Activated effector memory CD4-positive, alpha-beta T cell treated with Interleukin-2 at 50 U/mL for 16 hours (primary cell): ENCODE data around the gene HNRNPU.

Experiments used
- DNase-seq: peaks from one replicate; pipeline ENCODE4 v3.0.0-alpha.2; 2020

The HNRNPU gene

GRCh38 chr1:244800821-244801220 is 63.5 kb downstream of the HNRNPU start:
- no peak for DNase-seq
